Measurements from ENCODE around the gene TRAPPC2L. TPM values are rescaled to one million over a fixed set of nuclear protein-coding genes. Genes with fewer than 3 reads are reported as not detected.
"Not testable (repeated sequence)": the region's sequence is repeated elsewhere in the genome, so short reads cannot be mapped to it uniquely, and the experiment has no call there.

Gene TRAPPC2L
- total RNA-seq, 1 donor from 2014 or later, result 74.0 TPM

GRCh38 chr16:88820385-88821025 lies 36.4 kb upstream of the TRAPPC2L start:
- H3K27ac Mint-ChIP-seq (ENCODE audit: unreplicated experiment), result no peak overlapping the region
- H3K36me3 Mint-ChIP-seq (ENCODE audit: unreplicated experiment), result peaks cover 5% of the 10 kb centered on the region
- no peaks in the 10 kb centered on the region for H3K9me3 Mint-ChIP-seq (ENCODE audit: unreplicated experiment)
- H3K4me1 Mint-ChIP-seq (ENCODE audit: unreplicated experiment), result no peaks in the 10 kb centered on the region
- TF ChIP-seq CTCF (IDR thresholded peaks at IDR 0.05), result no peak
- no peak for DNase-seq (ENCODE audit: extremely low spot score, unreplicated experiment)
- no peak overlapping the region for H3K4me3 Mint-ChIP-seq (ENCODE audit: unreplicated experiment)
- H3K27me3 Mint-ChIP-seq (ENCODE audit: unreplicated experiment), result no peaks in the 10 kb centered on the region

GRCh38 chr16:88821168-88821850 lies 35.6 kb upstream of the TRAPPC2L start:
- DNase-seq (ENCODE audit: extremely low spot score, unreplicated experiment), result no peak
- H3K9me3 Mint-ChIP-seq (ENCODE audit: unreplicated experiment), result no peaks in the 10 kb centered on the region
- H3K27ac Mint-ChIP-seq (ENCODE audit: unreplicated experiment), result no peak overlapping the region
- H3K4me3 Mint-ChIP-seq (ENCODE audit: unreplicated experiment), result no peak overlapping the region
- H3K36me3 Mint-ChIP-seq (ENCODE audit: unreplicated experiment), result peaks cover 5% of the 10 kb centered on the region
- TF ChIP-seq CTCF (IDR thresholded peaks at IDR 0.05), result no peak
- no peaks in the 10 kb centered on the region for H3K27me3 Mint-ChIP-seq (ENCODE audit: unreplicated experiment)
- H3K4me1 Mint-ChIP-seq (ENCODE audit: unreplicated experiment), result no peaks in the 10 kb centered on the region

GRCh38 chr16:88822281-88823040 lies 34.5 kb upstream of the TRAPPC2L start:
- Mint-ChIP-seq H3K27ac (ENCODE audit: unreplicated experiment) (no peak overlapping the region), H3K4me1 (ENCODE audit: unreplicated experiment) (no peaks in the 10 kb centered on the region), H3K4me3 (ENCODE audit: unreplicated experiment) (no peak overlapping the region), H3K27me3 (ENCODE audit: unreplicated experiment) (no peaks in the 10 kb centered on the region), H3K36me3 (ENCODE audit: unreplicated experiment) (peaks cover 5% of the 10 kb centered on the region), H3K9me3 (ENCODE audit: unreplicated experiment) (no peaks in the 10 kb centered on the region)
- no peak for TF ChIP-seq CTCF (IDR thresholded peaks at IDR 0.05)
- DNase-seq (ENCODE audit: extremely low spot score, unreplicated experiment), result no peak

GRCh38 chr16:88823646-88824045 lies 33.3 kb upstream of the TRAPPC2L start:
- H3K9me3 Mint-ChIP-seq (ENCODE audit: unreplicated experiment); H3K4me1 Mint-ChIP-seq (ENCODE audit: unreplicated experiment); H3K27ac Mint-ChIP-seq (ENCODE audit: unreplicated experiment); H3K27me3 Mint-ChIP-seq (ENCODE audit: unreplicated experiment); DNase-seq (ENCODE audit: extremely low spot score, unreplicated experiment); H3K4me3 Mint-ChIP-seq (ENCODE audit: unreplicated experiment); H3K36me3 Mint-ChIP-seq (ENCODE audit: unreplicated experiment): not testable (repeated sequence)

GRCh38 chr16:88824256-88825077 lies 32.5 kb upstream of the TRAPPC2L start:
- Mint-ChIP-seq H3K27me3 (ENCODE audit: unreplicated experiment) (no peaks in the 10 kb centered on the region), H3K27ac (ENCODE audit: unreplicated experiment) (no peak overlapping the region), H3K4me3 (ENCODE audit: unreplicated experiment) (no peak overlapping the region), H3K36me3 (ENCODE audit: unreplicated experiment) (peaks cover 5% of the 10 kb centered on the region), H3K9me3 (ENCODE audit: unreplicated experiment) (no peaks in the 10 kb centered on the region), H3K4me1 (ENCODE audit: unreplicated experiment) (no peaks in the 10 kb centered on the region)
- TF ChIP-seq CTCF (IDR thresholded peaks at IDR 0.05), result no peak
- no peak for DNase-seq (ENCODE audit: extremely low spot score, unreplicated experiment)

All from osteocyte (in vitro differentiated cells).